ENCODE data around the gene RFC2.
A peak's percentile ranks its signal among the peaks of the same experiment; 100 is the strongest.
"Not testable (repeated sequence)": the region's sequence is repeated elsewhere in the genome, so short reads cannot be mapped to it uniquely, and the experiment has no call there.

RFC2 gene

DNA sequence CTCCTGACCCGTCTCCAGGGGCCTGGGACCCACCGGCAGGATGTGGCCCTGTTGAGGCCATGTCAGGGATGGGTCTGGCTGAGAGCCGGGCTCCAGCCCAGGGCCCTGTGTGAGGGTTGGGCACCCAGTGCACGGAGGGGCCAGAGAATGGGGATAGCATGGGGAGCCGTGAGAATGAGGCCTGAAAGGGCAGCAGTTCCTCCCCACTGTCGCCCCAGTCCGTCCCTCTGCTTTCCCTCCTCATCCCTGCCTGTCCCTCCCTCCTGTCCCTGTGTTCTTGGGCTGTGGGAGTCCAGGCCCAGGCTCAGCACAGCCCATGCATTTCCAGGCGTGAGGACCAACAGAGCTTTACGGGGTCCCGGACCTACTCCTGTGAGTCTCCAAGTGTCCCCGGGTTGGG, 34.8 kb downstream of the RFC2 start:
- peaks cover 35% of the 10 kb centered on the region for H3K4me1 Mint-ChIP-seq
- no peak overlapping the region for H3K27ac Mint-ChIP-seq
- H3K9me3 Mint-ChIP-seq: no peaks in the 10 kb centered on the region
- no peak overlapping the region for H3K4me3 Mint-ChIP-seq
- DNase-seq (no peak), ATAC-seq (no peak)
- H3K27me3 Mint-ChIP-seq: no peaks in the 10 kb centered on the region

DNA sequence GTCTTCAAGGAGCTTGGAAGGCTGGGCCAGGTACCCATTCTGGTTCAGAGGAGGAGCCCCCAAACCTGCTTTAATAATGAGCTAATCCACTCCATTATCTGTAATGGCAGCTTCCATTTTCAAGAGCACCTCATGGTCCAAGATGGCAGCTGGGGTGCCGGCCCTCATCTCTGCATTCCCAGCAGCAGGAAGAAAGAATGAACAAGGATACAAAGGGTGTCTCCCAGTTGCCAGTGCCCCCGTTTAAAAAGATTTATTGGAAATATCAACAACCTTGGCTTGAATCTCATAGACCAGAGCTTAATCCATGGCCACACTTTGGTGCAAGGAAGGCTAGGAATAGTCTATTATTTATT, 35.9 kb downstream of the RFC2 start:
- no peaks in the 10 kb centered on the region for H3K9me3 Mint-ChIP-seq
- H3K4me1 Mint-ChIP-seq: peaks cover 35% of the 10 kb centered on the region
- H3K27ac Mint-ChIP-seq: peak overlapping the region; percentile 33 to 74
- no peak for ATAC-seq
- no peaks in the 10 kb centered on the region for H3K27me3 Mint-ChIP-seq
- DNase-seq: no peak
- peak overlapping the region; percentile 46 to 64 for H3K4me3 Mint-ChIP-seq

DNA sequence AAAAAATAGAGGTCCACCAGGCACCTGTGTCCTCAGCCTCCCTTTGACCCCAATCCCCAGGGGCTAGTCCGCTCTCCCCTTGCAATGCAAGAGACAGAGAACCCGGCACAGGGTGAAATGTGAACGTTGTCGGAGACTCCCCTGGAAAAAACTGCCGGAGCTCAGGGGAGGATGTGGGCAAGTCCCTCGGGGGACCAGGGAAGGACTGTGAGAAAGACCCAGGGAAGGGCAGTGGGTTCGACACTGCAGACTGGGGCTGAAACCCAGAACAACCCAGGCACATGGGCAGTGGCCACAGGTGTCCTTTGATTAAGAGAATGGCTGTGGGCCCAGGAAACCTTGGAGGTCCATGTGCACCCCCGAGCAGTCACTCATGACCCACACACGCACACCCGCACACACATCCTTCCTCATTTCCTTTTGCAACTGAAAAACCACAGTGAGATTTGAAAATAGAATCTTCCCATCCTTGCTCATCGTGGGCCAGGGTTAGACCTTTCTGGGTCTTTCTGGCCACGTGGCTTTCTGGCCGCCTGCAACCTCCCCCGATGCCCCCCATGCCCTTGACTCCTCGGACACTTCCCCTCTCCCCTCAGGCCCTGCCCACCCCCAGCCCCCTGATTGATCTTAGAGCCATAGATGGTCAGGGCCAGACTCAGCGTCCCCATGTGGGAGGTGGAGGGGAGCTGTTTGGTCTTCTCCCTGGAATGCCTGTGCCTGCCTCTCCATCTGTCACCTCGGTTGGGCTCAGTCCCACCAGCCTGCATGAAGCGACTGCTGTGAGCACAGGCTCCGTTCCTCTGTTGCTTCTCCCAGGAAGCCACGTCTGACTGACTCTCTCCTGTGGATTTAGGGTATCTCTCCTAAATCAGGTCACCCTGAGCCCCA, 36.5 kb downstream of the RFC2 start:
- H3K27me3 Mint-ChIP-seq: no peaks in the 10 kb centered on the region
- H3K27ac Mint-ChIP-seq: peak overlapping the region; percentile 58 to 74
- peaks cover 35% of the 10 kb centered on the region for H3K4me1 Mint-ChIP-seq
- H3K9me3 Mint-ChIP-seq: no peaks in the 10 kb centered on the region
- peak; percentile 66 for ATAC-seq
- DNase-seq: peak in 1 of 2 donors; percentile 31
- peak overlapping the region; percentile 46 to 64 for H3K4me3 Mint-ChIP-seq

DNA sequence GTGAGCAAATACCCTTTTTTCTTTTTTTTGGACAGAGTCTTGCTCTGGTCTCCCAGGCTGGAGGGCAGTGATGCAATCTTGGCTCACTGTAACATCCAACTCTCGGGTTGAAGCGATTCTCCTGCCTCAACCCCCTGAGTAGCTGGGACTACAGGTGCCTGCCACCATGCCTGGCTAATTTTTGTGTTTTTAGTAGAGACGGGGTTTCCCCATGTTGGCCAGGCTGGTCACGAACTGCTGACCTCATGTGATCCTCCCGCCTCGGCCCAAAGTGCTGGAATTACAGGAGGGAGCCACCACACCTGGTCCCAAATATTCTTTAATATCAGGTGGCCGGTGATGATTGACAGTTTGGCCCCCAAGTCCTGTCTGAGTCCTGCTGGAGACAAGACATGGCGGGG, 37.8 kb downstream of the RFC2 start:
- DNase-seq (no peak), ATAC-seq (no peak)
- Mint-ChIP-seq H3K4me3 (no peak overlapping the region), H3K27me3 (no peaks in the 10 kb centered on the region), H3K4me1 (peaks cover 35% of the 10 kb centered on the region), H3K27ac (no peak overlapping the region), H3K9me3 (no peaks in the 10 kb centered on the region)

DNA sequence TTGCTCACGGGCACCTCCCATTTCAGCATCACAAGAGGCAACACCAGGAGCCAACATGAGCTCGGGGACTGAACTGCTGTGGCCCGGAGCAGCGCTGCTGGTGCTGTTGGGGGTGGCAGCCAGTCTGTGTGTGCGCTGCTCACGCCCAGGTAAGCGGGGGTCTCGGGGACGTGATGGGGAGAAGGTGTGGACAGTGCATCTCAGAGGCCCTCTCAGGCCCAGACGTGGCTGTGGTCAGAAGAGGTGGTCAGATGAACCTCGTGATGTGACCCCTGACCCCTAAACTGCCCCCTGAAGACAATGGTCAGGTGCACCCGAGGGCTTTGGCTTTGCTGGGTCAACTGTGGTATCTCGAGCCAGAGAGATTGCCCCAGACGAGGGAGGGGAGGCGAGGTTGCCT, 38.3 kb downstream of the RFC2 start:
- Mint-ChIP-seq H3K27me3 (no peaks in the 10 kb centered on the region), H3K9me3 (no peaks in the 10 kb centered on the region), H3K4me3 (no peak overlapping the region), H3K4me1 (peaks cover 35% of the 10 kb centered on the region), H3K27ac (no peak overlapping the region)
- DNase-seq (no peak), ATAC-seq (no peak)

DNA sequence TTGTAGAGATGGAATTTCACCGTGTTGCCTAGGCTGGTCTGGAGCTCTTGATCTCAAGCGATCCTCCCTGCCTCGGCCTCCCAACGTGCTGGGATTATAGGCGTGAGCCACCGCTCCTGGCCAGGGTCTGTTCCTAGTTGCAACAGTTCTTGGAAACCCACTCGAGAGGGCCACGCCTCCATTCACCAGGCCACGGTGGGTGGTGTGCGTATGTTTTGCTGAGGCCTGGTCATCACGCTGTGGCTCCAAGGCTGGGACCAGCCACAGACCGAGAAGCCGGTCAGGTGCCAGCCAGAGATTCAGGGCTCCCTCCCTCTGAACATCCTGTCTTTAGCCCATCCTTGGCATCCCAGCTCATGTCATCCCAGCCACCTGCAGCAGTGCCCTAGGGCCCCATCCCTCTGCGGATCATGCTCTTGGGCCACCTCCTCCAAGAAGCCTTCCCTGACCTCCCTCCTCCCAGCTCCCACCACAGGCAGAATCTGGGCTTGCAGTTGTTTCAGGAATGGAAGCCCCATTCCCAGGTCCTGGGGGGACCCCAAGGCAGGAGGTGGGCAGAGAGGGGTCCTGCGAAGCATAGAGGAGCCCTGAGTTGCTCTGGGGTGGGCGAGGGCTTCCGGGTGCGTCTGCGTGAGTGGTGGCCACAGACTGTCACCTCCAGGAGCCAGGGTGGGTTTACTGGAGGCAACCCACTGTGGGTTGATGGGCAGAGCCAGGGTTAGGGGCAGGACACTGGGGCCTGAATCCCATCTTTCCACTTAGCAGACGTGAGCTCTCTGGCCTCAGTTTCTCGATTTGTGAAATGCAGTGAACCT, 39.2 kb downstream of the RFC2 start:
- ATAC-seq (no peak), DNase-seq (no peak)
- Mint-ChIP-seq H3K4me1 (peaks cover 36% of the 10 kb centered on the region), H3K4me3 (no peak overlapping the region), H3K27me3 (no peaks in the 10 kb centered on the region), H3K9me3 (no peaks in the 10 kb centered on the region), H3K27ac (no peak overlapping the region)

DNA sequence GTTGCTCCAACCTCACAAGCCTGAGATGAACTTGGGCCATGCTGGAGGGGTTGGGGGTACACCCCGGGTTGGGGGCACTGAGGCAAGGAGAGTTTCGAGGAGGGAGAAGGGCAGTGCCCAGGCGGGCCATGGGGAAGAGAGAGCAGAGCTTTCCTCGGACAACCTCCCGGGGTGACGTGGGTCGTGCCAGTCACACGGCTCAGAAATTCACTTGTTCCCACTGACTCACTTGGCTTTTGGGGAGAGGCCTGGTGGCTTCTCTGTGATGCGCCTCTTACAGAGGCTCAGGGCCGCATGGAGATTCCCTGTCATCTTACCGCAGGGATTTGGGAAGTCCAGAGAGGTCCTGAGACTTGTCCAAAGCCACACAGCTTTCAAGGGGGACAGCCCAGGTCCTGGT, 41.5 kb downstream of the RFC2 start:
- Mint-ChIP-seq H3K4me1 (peaks cover 34% of the 10 kb centered on the region), H3K27ac (no peak overlapping the region), H3K27me3 (peaks cover 9% of the 10 kb centered on the region), H3K9me3 (no peaks in the 10 kb centered on the region), H3K4me3 (no peak overlapping the region)
- ATAC-seq (no peak), DNase-seq (no peak)

DNA sequence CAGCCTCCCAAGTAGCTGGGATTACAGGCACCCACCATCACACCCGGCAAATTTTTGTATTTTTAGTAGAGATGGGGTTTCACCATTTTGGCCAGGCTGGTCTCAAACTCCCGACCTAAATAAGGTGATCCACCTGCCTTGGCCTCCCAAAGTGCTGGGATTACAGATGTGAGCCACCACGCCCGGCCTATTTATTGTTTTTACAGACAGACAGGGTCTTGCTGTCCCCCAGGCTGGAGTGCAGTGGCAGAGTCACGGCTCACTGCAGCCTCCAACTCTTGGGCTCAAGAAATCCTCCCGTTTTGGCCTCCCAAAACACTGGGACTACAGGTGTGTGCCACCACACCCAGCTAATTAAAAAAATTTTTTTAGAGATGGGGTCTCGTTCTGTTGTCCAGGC, 46.0 kb downstream of the RFC2 start:
- H3K9me3 Mint-ChIP-seq, H3K4me3 Mint-ChIP-seq, H3K27ac Mint-ChIP-seq, DNase-seq, ATAC-seq: not testable (repeated sequence)
- peaks cover 31% of the 10 kb centered on the region for H3K4me1 Mint-ChIP-seq
- peaks cover 26% of the 10 kb centered on the region for H3K27me3 Mint-ChIP-seq

DNA sequence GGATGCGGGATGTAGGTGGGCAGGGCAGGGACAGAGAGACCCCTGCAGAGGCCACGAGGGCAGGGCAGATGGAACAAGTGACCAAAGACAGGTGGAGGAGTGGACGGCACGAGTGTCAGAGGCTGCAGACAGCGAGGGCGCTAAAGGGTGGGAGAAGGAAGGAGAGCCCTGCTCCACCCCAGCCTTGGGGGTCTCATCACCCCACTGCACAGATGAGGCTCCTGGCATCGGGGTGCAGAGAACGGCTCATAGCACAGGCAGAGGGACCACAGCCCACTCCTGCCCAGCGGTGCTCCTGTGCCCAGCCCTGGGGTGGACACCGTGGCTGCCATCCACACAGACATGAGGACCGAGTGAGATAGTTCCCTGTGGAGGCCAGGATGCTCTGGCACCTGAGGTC, 46.6 kb downstream of the RFC2 start:
- ATAC-seq: no peak
- DNase-seq: no peak
- H3K9me3 Mint-ChIP-seq: no peaks in the 10 kb centered on the region
- no peak overlapping the region for H3K4me3 Mint-ChIP-seq
- H3K27me3 Mint-ChIP-seq: peaks cover 26% of the 10 kb centered on the region
- peaks cover 38% of the 10 kb centered on the region for H3K4me1 Mint-ChIP-seq
- H3K27ac Mint-ChIP-seq: no peak overlapping the region

DNA sequence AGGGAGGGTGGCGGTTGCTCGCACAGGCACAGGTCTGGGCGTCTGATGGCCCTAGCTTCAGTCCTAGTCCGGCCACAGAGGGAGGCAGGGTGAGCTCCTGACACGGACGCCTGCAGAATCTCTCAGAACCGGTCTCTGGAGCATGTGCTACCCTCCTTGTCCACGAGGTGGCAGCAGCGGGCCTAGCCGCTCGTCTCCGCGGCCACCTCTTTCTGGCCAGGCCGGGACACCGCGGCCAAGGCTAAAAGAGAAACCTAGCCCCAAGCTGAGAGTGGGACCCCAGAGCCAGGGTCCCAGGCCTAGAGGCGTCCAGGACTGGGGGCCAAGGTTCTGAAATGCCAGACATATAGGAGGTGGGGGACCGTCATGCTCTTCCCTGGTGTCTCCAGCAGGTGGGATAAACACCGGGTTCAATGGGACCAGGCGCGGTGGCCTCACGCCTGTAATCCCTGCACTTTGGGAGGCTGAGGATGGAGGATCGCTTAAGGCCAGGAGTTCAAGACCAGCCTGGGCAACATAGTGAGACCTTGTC, 47.5 kb downstream of the RFC2 start:
- no peaks in the 10 kb centered on the region for H3K9me3 Mint-ChIP-seq
- H3K4me1 Mint-ChIP-seq: peaks cover 40% of the 10 kb centered on the region
- peak overlapping the region; percentile 19 to 44 for H3K4me3 Mint-ChIP-seq
- ATAC-seq: peak; percentile 68
- H3K27me3 Mint-ChIP-seq: peaks cover 26% of the 10 kb centered on the region
- peak; percentile 77 to 82 for DNase-seq
- H3K27ac Mint-ChIP-seq: no peak overlapping the region

DNA sequence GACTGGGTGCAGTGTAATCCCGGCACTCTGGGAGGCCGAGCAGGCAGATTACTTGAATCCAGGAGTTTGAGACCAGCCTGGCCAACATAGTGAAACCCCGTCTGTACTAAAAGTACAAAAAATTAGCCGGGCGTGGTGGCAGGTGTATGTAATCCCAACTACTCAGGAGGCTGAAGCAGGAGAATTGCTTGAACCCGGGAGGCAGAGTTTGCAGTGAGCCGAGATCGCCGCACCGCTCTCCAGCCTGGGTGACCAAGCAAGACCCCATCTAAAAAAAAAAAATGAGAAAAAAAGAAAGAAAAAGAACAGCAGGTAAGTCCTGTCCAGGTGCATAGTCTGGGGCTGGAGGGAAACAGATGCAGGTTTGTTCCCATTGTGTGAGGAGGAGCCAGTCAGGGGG, 48.1 kb downstream of the RFC2 start:
- not testable (repeated sequence) for H3K4me3 Mint-ChIP-seq, ATAC-seq, DNase-seq, H3K27ac Mint-ChIP-seq, H3K9me3 Mint-ChIP-seq
- H3K27me3 Mint-ChIP-seq: peaks cover 26% of the 10 kb centered on the region
- peaks cover 40% of the 10 kb centered on the region for H3K4me1 Mint-ChIP-seq

DNA sequence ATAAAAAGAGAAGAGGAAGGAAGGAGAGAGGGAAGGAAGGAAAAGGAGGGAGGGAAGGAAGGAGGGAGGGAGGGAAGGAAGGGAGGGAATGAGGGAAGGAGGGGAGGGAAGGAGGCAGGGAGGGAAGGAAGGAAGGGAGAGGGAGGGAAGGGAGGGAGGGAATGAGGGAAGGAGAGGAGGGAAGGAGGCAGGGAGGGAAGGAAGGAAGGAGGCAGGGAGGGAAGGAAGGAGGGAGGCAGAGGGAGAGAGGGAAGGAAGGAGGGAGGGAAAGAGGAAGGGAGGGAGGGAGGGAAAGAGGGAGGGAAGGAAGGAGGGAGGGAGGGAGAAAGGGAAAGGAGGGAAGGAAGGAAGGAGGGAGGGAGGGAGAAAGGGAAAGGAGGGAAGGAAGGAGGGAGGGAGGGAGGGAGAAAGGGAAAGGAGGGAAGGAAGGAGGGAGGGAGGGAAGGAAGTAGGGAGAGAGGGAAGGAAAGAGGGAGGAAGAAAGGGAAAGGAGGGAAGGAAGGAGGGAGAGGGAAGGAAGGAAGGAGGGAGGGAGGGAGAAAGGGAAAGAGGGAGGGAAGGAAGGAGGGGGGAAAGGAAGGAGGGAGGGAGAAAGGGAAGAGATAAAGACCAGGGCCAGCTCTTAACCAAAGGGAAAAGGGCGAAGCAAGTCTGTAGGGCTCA, 50.1 kb downstream of the RFC2 start:
- Mint-ChIP-seq H3K4me3 (no peak overlapping the region), H3K27me3 (peaks cover 26% of the 10 kb centered on the region), H3K4me1 (peaks cover 28% of the 10 kb centered on the region), H3K27ac (peak overlapping the region in 1 of 2 donors; percentile 86), H3K9me3 (no peaks in the 10 kb centered on the region)
- no peak for DNase-seq
- no peak for ATAC-seq

DNA sequence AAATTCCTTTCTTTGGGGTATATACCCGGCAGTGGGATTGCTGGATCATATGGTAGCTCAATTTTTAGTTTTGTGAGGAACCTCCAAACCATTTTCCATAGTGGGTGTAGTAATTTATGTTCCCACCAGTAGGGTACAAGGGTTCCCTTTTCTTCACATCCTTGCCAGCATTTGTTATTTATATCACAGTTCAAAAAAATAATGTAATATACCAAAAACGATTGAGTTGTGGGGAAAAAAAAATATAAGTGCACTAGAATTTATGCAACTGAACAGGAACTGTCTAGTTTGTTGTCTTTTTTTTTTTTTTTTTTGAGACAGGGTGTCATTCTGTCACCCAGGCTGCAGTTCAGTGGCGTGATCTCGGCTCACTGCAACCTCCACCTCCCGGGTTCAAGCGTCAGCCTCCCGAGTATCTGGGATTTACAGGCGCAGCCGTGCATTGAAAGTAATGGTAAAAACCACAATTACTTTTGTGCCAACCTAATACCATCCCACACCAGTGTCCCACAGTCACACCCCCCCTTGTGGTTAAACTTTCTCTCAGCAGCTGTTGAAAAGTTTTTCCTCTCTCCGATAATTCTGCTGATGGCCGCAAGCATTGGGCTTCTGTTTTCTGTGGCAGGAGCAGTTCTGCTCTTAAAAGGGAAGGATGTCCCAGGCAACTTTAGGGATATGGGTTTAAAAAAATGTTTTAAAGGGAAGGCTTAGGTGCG, 51.2 kb downstream of the RFC2 start:
- Mint-ChIP-seq H3K27ac (peak overlapping the region in 1 of 2 donors; percentile 86), H3K4me3 (no peak overlapping the region), H3K27me3 (peaks cover 17% of the 10 kb centered on the region), H3K4me1 (peaks cover 27% of the 10 kb centered on the region), H3K9me3 (no peaks in the 10 kb centered on the region)
- no peak for DNase-seq
- no peak for ATAC-seq

DNA sequence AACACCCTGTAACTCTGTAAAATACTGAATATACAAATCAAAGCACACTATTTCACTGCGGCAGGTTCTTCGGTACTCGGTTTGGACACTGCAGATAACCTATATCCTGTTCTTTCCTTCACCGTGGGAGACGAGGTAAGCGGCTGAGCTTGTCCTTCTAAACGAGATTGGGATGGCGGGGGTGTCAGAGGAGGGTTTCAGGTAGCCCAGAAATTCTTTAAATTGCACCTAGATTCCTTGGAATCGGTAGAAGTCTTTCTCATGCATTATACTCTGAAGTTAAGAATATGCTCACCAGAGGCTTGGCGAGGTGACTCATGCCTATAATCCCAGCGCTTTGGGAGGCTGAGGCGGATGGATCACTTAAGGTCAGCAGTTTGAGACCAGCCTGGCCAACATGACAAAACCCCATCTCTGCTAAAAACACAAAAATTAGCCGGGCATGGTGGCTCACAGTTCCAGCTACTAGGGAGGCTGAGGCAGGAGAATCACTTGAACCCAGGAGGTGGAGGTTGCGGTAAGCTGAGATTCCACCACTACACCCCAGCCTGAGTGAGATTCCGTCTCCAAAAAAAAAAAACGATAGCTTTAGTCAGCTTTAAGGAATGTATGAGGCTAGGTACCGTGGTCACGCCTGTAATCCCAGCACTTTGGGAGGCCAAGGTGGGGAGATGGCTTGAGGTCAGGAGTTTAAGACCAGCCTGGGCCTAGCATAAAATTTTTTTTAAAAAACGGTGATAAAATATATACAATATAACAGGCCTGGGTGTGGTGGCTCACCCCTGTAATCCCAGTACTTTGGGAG, 54.4 kb downstream of the RFC2 start:
- Mint-ChIP-seq H3K9me3 (no peaks in the 10 kb centered on the region), H3K27me3 (peaks cover 8% of the 10 kb centered on the region), H3K27ac (peak overlapping the region in 1 of 2 donors; percentile 54), H3K4me3 (no peak overlapping the region), H3K4me1 (peaks cover 33% of the 10 kb centered on the region)
- ATAC-seq: no peak
- no peak for DNase-seq

Data from stimulated activated naive CD8-positive, alpha-beta T cell treated with anti-CD3 and anti-CD28 coated beads, Interleukin-15, amount 100 ng/mL, for 72 hours (primary cell).